ENCODE results near the gene NBDY. TPM values are rescaled to one million over a fixed set of nuclear protein-coding genes. Genes with fewer than 3 reads are reported as not detected.

The NBDY gene
- total RNA-seq, 1 donor from 2014 or later, result 51.1 TPM

DNA sequence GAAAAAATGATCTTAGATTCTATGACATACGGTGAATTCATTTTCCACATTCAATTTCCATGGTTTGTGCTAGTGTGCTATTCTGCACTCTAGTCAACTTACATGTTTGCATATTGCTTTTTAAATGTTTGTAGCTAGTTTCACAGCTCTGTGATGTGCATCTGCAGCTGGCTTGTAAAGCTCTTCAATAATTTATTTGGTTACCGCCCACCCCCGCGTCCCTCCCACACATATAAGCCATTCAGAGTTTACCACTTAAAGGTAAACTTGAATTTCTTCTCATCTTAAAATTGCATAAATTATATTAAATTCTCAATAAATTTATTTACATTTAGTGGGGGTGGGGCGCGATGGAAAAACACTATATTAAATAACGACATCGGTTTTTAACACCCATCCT lies 291 bp upstream of the NBDY start:
- peaks cover 19% of the 10 kb centered on the region for H3K4me1 Mint-ChIP-seq (ENCODE audit: low read depth)
- peak overlapping the region; percentile 90 for H3K27ac Mint-ChIP-seq (ENCODE audit: unreplicated experiment)
- TF ChIP-seq, protein P1, sequence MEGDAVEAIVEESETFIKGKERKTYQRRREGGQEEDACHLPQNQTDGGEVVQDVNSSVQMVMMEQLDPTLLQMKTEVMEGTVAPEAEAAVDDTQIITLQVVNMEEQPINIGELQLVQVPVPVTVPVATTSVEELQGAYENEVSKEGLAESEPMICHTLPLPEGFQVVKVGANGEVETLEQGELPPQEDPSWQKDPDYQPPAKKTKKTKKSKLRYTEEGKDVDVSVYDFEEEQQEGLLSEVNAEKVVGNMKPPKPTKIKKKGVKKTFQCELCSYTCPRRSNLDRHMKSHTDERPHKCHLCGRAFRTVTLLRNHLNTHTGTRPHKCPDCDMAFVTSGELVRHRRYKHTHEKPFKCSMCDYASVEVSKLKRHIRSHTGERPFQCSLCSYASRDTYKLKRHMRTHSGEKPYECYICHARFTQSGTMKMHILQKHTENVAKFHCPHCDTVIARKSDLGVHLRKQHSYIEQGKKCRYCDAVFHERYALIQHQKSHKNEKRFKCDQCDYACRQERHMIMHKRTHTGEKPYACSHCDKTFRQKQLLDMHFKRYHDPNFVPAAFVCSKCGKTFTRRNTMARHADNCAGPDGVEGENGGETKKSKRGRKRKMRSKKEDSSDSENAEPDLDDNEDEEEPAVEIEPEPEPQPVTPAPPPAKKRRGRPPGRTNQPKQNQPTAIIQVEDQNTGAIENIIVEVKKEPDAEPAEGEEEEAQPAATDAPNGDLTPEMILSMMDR (IDR thresholded peaks at IDR 0.05), result no peak
- peaks cover 4% of the 10 kb centered on the region for H3K9me3 Mint-ChIP-seq (ENCODE audit: low read depth)
- peaks cover 2% of the 10 kb centered on the region for H3K27me3 Mint-ChIP-seq (ENCODE audit: low read depth)
- no peaks in the 10 kb centered on the region for H3K36me3 Mint-ChIP-seq (ENCODE audit: low read depth)
- H3K4me3 Mint-ChIP-seq (ENCODE audit: unreplicated experiment), result peak overlapping the region; percentile 85
- no peak for DNase-seq (ENCODE audit: low spot score)

DNA sequence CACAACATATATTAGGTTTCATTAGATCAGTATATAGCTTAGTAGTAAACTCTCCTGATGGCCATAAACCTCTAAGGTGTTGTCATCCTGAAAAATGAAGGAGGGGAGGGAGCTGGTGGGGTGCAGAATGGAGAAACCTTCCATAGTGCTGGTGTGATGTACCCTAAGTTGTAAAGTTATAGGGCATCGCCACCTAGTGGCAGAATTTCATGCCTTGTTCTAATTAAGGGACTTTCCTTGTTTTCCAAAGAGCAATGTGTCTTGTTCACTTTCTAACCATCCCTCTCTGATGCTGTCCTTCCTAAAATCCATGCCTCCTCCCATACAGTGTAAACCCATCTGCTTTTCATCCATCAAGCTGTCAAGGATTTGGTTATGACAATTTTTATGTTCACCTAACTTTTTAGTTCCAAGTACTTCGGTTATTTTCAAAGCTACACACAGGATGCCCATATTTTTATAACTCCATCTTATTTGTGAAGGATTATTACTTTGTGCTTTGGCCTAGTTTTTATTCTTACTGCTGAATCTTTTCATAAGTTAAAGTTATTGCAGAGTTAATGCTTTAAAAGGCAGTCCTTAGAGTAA lies 4.5 kb downstream of the NBDY start:
- TF ChIP-seq, protein P1 (IDR thresholded peaks at IDR 0.05), result peak; percentile 81
- Mint-ChIP-seq H3K4me3 (ENCODE audit: unreplicated experiment) (no peak overlapping the region), H3K4me1 (ENCODE audit: low read depth) (peaks cover 15% of the 10 kb centered on the region), H3K27me3 (ENCODE audit: low read depth) (no peaks in the 10 kb centered on the region), H3K36me3 (ENCODE audit: low read depth) (peaks cover 3% of the 10 kb centered on the region), H3K27ac (ENCODE audit: unreplicated experiment) (peak overlapping the region; percentile 65), H3K9me3 (ENCODE audit: low read depth) (peaks cover 2% of the 10 kb centered on the region)
- DNase-seq (ENCODE audit: low spot score), result no peak

DNA sequence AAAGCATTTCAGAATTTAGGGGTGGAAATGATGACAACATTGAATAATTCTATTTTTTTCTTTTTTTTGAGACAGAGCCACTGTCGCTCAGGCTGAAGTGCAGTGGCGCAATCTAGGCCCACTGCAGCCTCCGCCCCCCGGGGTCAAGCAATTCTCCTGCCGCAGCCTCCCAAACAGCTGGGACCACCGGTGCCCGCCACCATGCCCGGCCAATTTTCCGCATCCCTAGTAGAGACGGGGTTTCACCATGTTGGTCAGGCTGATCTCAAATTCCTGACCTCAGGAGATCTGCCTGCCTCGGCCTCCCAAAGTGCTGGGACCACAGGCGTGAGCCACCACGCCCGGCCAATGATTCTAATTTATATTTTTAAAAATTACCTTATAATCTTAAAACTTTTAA lies 7.2 kb downstream of the NBDY start:
- H3K36me3 Mint-ChIP-seq (ENCODE audit: low read depth), result peaks cover 3% of the 10 kb centered on the region
- no peak overlapping the region for H3K27ac Mint-ChIP-seq (ENCODE audit: unreplicated experiment)
- peaks cover 12% of the 10 kb centered on the region for H3K4me1 Mint-ChIP-seq (ENCODE audit: low read depth)
- TF ChIP-seq, protein P1 (IDR thresholded peaks at IDR 0.05), result no peak
- H3K27me3 Mint-ChIP-seq (ENCODE audit: low read depth), result no peaks in the 10 kb centered on the region
- no peak for DNase-seq (ENCODE audit: low spot score)
- peaks cover 8% of the 10 kb centered on the region for H3K9me3 Mint-ChIP-seq (ENCODE audit: low read depth)
- no peak overlapping the region for H3K4me3 Mint-ChIP-seq (ENCODE audit: unreplicated experiment)

DNA sequence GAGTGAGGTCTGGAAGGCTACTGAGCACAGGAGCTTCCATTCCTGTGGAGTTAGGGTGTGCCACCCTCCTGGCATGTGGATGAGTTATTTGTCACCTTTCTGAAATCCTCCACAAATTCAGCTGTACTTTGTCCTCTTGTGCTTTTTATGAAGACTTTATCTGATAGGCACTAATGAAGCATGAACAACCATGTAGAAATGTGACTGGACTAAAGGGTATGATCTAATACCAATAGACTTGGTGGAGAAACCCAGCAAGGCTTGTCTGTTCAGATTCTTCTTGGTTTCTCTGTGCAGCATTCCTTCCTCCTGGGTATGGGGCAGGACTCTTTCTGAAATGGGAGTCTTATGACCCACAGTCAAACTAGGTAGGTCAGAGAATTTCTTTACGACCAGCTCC lies 9.6 kb downstream of the NBDY start:
- Mint-ChIP-seq H3K4me1 (ENCODE audit: low read depth) (peaks cover 4% of the 10 kb centered on the region), H3K9me3 (ENCODE audit: low read depth) (peaks cover 31% of the 10 kb centered on the region), H3K4me3 (ENCODE audit: unreplicated experiment) (no peak overlapping the region), H3K27me3 (ENCODE audit: low read depth) (no peaks in the 10 kb centered on the region), H3K36me3 (ENCODE audit: low read depth) (peaks cover 12% of the 10 kb centered on the region), H3K27ac (ENCODE audit: unreplicated experiment) (peak overlapping the region; percentile 43)
- TF ChIP-seq, protein P1 (IDR thresholded peaks at IDR 0.05), result no peak
- no peak for DNase-seq (ENCODE audit: low spot score)

DNA sequence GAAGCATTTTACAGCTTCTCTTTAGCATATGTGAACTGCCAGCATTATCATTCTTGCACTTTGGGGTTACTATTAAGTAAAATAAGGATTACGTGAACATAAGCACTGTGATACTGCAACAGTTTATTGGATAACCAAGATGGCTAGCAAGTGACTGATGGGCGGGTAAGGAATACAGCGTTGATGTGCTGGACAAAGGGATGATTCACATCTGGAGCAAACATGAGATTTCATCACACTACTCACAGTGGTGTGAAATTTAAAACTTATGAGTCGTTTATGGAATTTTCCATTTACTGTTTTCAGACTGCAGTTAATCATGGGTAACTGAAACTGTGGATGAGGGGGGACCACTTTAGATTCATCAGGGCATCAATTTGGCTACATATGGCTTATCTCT lies 16.0 kb downstream of the NBDY start:
- DNase-seq (ENCODE audit: low spot score), result no peak
- H3K4me3 Mint-ChIP-seq (ENCODE audit: unreplicated experiment), result no peak overlapping the region
- H3K36me3 Mint-ChIP-seq (ENCODE audit: low read depth), result peaks cover 9% of the 10 kb centered on the region
- H3K27me3 Mint-ChIP-seq (ENCODE audit: low read depth), result no peaks in the 10 kb centered on the region
- TF ChIP-seq, protein P1 (IDR thresholded peaks at IDR 0.05), result no peak
- H3K4me1 Mint-ChIP-seq (ENCODE audit: low read depth), result peaks cover 11% of the 10 kb centered on the region
- H3K9me3 Mint-ChIP-seq (ENCODE audit: low read depth), result peaks cover 39% of the 10 kb centered on the region
- H3K27ac Mint-ChIP-seq (ENCODE audit: unreplicated experiment), result peak overlapping the region; percentile 47
